Measurements from ENCODE around the gene PCCB.

PCCB gene

DNA sequence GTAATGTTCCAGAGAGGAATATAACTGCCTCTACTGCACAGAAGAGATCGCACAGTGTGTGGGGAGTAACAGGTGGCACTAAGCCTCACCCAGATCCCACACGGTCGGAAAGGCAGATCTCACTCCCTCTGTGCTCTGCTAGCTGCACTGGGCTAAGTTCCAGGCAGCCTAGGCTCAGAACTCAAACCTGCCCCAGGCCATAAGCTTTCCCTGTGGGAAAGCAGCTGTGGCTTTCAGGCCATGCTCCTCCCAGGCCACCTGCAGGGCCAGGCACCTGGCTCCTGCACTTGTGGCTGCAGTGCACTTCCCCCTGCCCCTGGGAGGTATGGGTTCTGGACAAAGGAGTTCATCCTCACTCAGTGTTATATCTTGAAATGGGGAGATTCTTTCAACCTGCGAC is 27.5 kb downstream of the PCCB start:
- Histone ChIP-seq H3K79me2 (ENCODE audit: low read length) (no peaks in the 10 kb centered on the region; the same call in 1 of the 2 replicates), H3K9me3 (ENCODE audit: insufficient read depth, low read length) (no peaks in the 10 kb centered on the region; the same call in 1 of the 2 replicates), H3K27me3 (ENCODE audit: low read depth, low read length) (no peaks in the 10 kb centered on the region), H2AFZ (ENCODE audit: low read depth, low read length) (no peak overlapping the region), H4K20me1 (ENCODE audit: insufficient read depth, low read length) (no peaks in the 10 kb centered on the region), H3K4me1 (ENCODE audit: low read length) (no peaks in the 10 kb centered on the region), H3K36me3 (replicated peaks; ENCODE audit: low read depth, low read length) (peaks cover 30% of the 10 kb centered on the region), H3K4me3 (ENCODE audit: low read length) (no peak overlapping the region), H3K9ac (ENCODE audit: low read length) (no peak overlapping the region), H3K4me2 (ENCODE audit: low read length) (no peak overlapping the region), H3K27ac (ENCODE audit: low read length) (no peak overlapping the region)
- no peak for TF ChIP-seq EZH2phosphoT487 (IDR thresholded peaks at IDR 0.05; ENCODE audit: low read depth)
- TF ChIP-seq, protein P1, sequence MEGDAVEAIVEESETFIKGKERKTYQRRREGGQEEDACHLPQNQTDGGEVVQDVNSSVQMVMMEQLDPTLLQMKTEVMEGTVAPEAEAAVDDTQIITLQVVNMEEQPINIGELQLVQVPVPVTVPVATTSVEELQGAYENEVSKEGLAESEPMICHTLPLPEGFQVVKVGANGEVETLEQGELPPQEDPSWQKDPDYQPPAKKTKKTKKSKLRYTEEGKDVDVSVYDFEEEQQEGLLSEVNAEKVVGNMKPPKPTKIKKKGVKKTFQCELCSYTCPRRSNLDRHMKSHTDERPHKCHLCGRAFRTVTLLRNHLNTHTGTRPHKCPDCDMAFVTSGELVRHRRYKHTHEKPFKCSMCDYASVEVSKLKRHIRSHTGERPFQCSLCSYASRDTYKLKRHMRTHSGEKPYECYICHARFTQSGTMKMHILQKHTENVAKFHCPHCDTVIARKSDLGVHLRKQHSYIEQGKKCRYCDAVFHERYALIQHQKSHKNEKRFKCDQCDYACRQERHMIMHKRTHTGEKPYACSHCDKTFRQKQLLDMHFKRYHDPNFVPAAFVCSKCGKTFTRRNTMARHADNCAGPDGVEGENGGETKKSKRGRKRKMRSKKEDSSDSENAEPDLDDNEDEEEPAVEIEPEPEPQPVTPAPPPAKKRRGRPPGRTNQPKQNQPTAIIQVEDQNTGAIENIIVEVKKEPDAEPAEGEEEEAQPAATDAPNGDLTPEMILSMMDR (IDR thresholded peaks at IDR 0.05; ENCODE audit: low read depth, low read length), result no peak

DNA sequence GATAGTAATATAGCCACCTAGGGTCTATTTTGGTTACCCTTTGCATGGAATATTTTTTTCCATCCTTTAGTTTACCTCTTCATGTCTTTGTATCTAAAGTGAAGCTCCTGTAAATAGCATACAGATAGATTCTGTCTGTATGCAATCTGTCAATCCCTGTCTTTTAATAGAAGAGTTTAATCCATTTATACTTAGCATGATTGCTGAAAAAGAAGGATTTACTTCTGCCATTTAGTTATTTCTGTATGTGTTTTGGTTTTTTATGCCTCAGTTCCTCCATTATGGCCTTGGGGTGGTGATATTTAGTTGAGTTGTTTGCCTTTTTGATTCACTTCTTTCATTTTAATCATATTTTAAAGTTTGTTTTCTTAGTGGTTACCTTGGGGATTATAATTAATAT is 29.0 kb downstream of the PCCB start:
- H4K20me1 ChIP-seq (ENCODE audit: insufficient read depth, low read length), result no peaks in the 10 kb centered on the region
- H3K4me3 ChIP-seq (ENCODE audit: low read length), result no peak overlapping the region
- no peak overlapping the region for H3K27ac ChIP-seq (ENCODE audit: low read length)
- H3K4me1 ChIP-seq (ENCODE audit: low read length), result no peaks in the 10 kb centered on the region
- H3K9ac ChIP-seq (ENCODE audit: low read length), result no peak overlapping the region
- H3K79me2 ChIP-seq (ENCODE audit: low read length), result no peaks in the 10 kb centered on the region
- H3K36me3 ChIP-seq (replicated peaks; ENCODE audit: low read depth, low read length), result peaks cover 33% of the 10 kb centered on the region
- H3K27me3 ChIP-seq (ENCODE audit: low read depth, low read length), result no peaks in the 10 kb centered on the region
- TF ChIP-seq, protein P1 (IDR thresholded peaks at IDR 0.05; ENCODE audit: low read depth, low read length), result no peak
- TF ChIP-seq EZH2phosphoT487 (IDR thresholded peaks at IDR 0.05; ENCODE audit: low read depth), result no peak
- no peak overlapping the region for H3K4me2 ChIP-seq (ENCODE audit: low read length)
- no peak overlapping the region for H2AFZ ChIP-seq (ENCODE audit: low read depth, low read length)
- no peaks in the 10 kb centered on the region; the same call in 1 of the 2 replicates for H3K9me3 ChIP-seq (ENCODE audit: insufficient read depth, low read length)

DNA sequence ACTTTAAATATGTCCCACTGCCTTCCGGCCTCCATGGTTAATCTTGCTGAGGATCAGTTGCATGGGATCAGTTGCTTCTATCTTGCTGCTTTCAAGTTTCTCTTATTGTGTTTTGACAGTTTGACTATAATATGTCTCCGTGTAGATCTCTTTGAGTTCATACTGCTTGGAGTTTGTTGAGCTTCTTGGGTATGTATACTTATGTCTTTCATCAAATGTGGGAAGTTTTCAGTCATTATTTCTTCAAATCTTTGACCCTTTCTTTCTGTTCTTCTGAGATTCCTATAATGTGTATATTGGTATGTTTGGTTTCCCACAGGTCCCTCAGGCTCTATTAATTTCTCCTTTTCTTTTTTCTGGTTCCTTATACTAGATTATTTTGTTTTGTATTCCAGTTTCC is 30.8 kb downstream of the PCCB start:
- H3K79me2 ChIP-seq (ENCODE audit: low read length), result no peaks in the 10 kb centered on the region

DNA sequence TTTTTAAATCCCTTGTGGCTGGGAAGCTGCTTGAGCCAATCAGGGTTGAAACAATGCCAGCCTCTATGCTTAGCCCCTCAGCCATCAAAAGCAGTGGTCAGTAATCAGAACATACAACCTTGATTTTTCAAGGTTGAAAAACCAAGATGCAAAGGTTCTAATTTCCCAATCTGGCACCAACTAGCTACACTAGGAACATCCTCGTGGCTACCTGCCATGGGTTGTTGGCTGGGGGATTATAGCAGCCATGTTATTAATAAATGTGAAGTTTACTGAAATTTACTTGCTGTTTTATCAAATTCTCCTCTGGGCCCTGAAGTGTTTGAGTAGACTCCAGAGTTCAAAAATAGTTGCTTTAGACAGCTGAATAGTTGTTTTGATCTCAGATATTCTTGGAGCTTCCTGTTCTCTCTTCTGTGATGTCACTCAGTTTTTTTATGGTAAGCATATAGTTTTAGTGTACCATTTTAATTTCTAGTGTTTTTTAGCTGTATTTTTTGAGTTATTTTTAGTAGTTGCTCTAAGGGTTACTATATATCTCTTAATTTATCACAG is 31.9 kb downstream of the PCCB start:
- no peaks in the 10 kb centered on the region for H3K4me1 ChIP-seq (ENCODE audit: low read length)
- H3K79me2 ChIP-seq (ENCODE audit: low read length), result no peaks in the 10 kb centered on the region
- H2AFZ ChIP-seq (ENCODE audit: low read depth, low read length), result no peak overlapping the region
- H3K27me3 ChIP-seq (ENCODE audit: low read depth, low read length), result no peaks in the 10 kb centered on the region
- H3K9me3 ChIP-seq (ENCODE audit: insufficient read depth, low read length), result no peaks in the 10 kb centered on the region; the same call in 1 of the 2 replicates
- no peak overlapping the region for H3K27ac ChIP-seq (ENCODE audit: low read length)
- no peak overlapping the region for H3K4me2 ChIP-seq (ENCODE audit: low read length)
- no peak overlapping the region for H3K4me3 ChIP-seq (ENCODE audit: low read length)
- no peaks in the 10 kb centered on the region for H4K20me1 ChIP-seq (ENCODE audit: insufficient read depth, low read length)
- TF ChIP-seq EZH2phosphoT487 (IDR thresholded peaks at IDR 0.05; ENCODE audit: low read depth), result no peak
- TF ChIP-seq, protein P1 (IDR thresholded peaks at IDR 0.05; ENCODE audit: low read depth, low read length), result no peak
- no peak overlapping the region for H3K9ac ChIP-seq (ENCODE audit: low read length)
- peaks cover 48% of the 10 kb centered on the region for H3K36me3 ChIP-seq (replicated peaks; ENCODE audit: low read depth, low read length)

More for the DNA sequence above, 30.8 kb downstream of the PCCB start:
- H3K27me3 ChIP-seq (ENCODE audit: low read depth, low read length), result no peaks in the 10 kb centered on the region
- TF ChIP-seq EZH2phosphoT487 (IDR thresholded peaks at IDR 0.05; ENCODE audit: low read depth), result no peak
- TF ChIP-seq, protein P1 (IDR thresholded peaks at IDR 0.05; ENCODE audit: low read depth, low read length), result no peak
- no peak overlapping the region for H2AFZ ChIP-seq (ENCODE audit: low read depth, low read length)
- no peak overlapping the region for H3K4me3 ChIP-seq (ENCODE audit: low read length)
- H4K20me1 ChIP-seq (ENCODE audit: insufficient read depth, low read length), result no peaks in the 10 kb centered on the region
- no peaks in the 10 kb centered on the region for H3K4me1 ChIP-seq (ENCODE audit: low read length)
- peaks cover 43% of the 10 kb centered on the region for H3K36me3 ChIP-seq (replicated peaks; ENCODE audit: low read depth, low read length)
- H3K4me2 ChIP-seq (ENCODE audit: low read length), result no peak overlapping the region
- no peak overlapping the region for H3K9ac ChIP-seq (ENCODE audit: low read length)
- H3K27ac ChIP-seq (ENCODE audit: low read length), result no peak overlapping the region
- H3K9me3 ChIP-seq (ENCODE audit: insufficient read depth, low read length), result no peaks in the 10 kb centered on the region; the same call in 1 of the 2 replicates

Measured in OCI-LY3 (cell line).